WERI-Rb-1 (cell line): ENCODE data around the gene GARIN5A.

ENCODE experiments used
- DNase-seq: peaks from one replicate; pipeline ENCODE4 v3.0.0-alpha.2; 2020
- H3K27ac ChIP-seq: fragments of 250-450 bp; sonication (Bioruptor Pico); 2 replicates; pipeline ENCODE4 v1.5.1; 2020; ENCODE audit warnings: mild to moderate bottlenecking, moderate library complexity
- H3K27me3 ChIP-seq: fragments of 250-450 bp; sonication (Bioruptor Pico); 2 replicates; pipeline ENCODE4 v1.5.1; 2021; ENCODE audit warnings: mild to moderate bottlenecking, low read depth, moderate library complexity; ENCODE audit not compliant: insufficient read depth, severe bottlenecking
- H3K36me3 ChIP-seq: fragments of 250-450 bp; sonication (Bioruptor Pico); 2 replicates; pipeline ENCODE4 v1.5.1; 2020; ENCODE audit warnings: mild to moderate bottlenecking, moderate library complexity
- H3K4me3 ChIP-seq: 2 replicates; pipeline ENCODE4 v1.5.1; 2011; ENCODE audit warnings: low read depth, mild to moderate bottlenecking, control low read depth, low read length
- H3K9me3 ChIP-seq: fragments of 250-450 bp; sonication (Bioruptor Pico); 2 replicates; pipeline ENCODE4 v1.5.1; 2021; ENCODE audit warnings: mild to moderate bottlenecking, moderate library complexity; ENCODE audit not compliant: severe bottlenecking
- CTCF ChIP-seq: IDR thresholded peaks from 2 replicates; pipeline ENCODE4 v1.5.1; 2011; ENCODE audit warnings: low read depth, mild to moderate bottlenecking, control low read depth, inconsistent platforms, low read length

The GARIN5A gene

GRCh38 chr19:50419022-50419579 is 57.5 kb downstream of the GARIN5A start:
- H3K36me3 ChIP-seq = peaks cover 14% of the 10 kb centered on the region
- no peaks in the 10 kb centered on the region for H3K27me3 ChIP-seq
- no peak overlapping the region for H3K4me3 ChIP-seq
- no peak overlapping the region for H3K27ac ChIP-seq
- no peak for DNase-seq
- no peak for TF ChIP-seq CTCF
- no peaks in the 10 kb centered on the region for H3K9me3 ChIP-seq

- no peak for TF ChIP-seq CTCF
- Histone ChIP-seq H3K36me3 (peaks cover 14% of the 10 kb centered on the region), H3K27me3 (no peaks in the 10 kb centered on the region), H3K27ac (no peak within 1 kb of the TSS), H3K9me3 (no peaks in the 10 kb centered on the region), H3K4me3 (no peak within 1 kb of the TSS)
- DNase-seq = no peak
Measured at GRCh38 chr19:50418176-50419021, 58.2 kb downstream of the GARIN5A start, which contains the start of gene SPIB. Gene SPIB (plus strand): TSS chr19:50418938. CDS start chr19:50418963, 25 bp downstream.

GRCh38 chr19:50417111-50418081 is 59.3 kb downstream of the GARIN5A start:
- Histone ChIP-seq H3K36me3 (peaks cover 23% of the 10 kb centered on the region), H3K9me3 (no peaks in the 10 kb centered on the region), H3K27me3 (no peaks in the 10 kb centered on the region), H3K27ac (no peak overlapping the region), H3K4me3 (no peak overlapping the region)
- TF ChIP-seq CTCF = no peak
- DNase-seq = no peak
